H1 (cell line): Measurements from ENCODE around the gene SRP9. TPM values are rescaled to one million over a fixed set of nuclear protein-coding genes. Genes with fewer than 3 reads are reported as not detected.

ENCODE experiments used
- CBX5 ChIP-seq: fragments of 300-800, 300-1000 bp; sonication (generic); IDR thresholded peaks from 2 replicates; pipeline ENCODE4 v1.7.1; 2016; ENCODE audit warnings: antibody characterized with exemption, low read length, low read depth
- FOSL1 ChIP-seq: IDR thresholded peaks from 2 replicates; pipeline ENCODE4 v1.6.1; 2011; ENCODE audit warnings: mild to moderate bottlenecking, low read depth, low read length, moderate library complexity; ENCODE audit not compliant: insufficient read depth
- HDAC2 ChIP-seq, 2 experiments: fragments of 300-600 bp in 1 of 2; sonication (generic) in 1 of 2; IDR thresholded peaks; 2 replicates each; pipeline ENCODE4 v1.6.1; 2011 to 2012; ENCODE audit warnings: low read depth in 2 of 2, low read length in 2 of 2, mild to moderate bottlenecking in 2 of 2, moderate library complexity in 2 of 2, borderline replicate concordance in 1 of 2, inconsistent platforms in 1 of 2
- SP4 ChIP-seq: IDR thresholded peaks from 2 replicates; pipeline ENCODE4 v1.6.1; 2012; ENCODE audit warnings: low read length, inconsistent platforms
- USF2 ChIP-seq: IDR thresholded peaks from 2 replicates; pipeline ENCODE4 v1.6.1; 2011; ENCODE audit warnings: low read length, improper control_type of control experiment
- polyA plus RNA-seq, 7 experiments: library from polyadenylated mRNA; depleted of rRNA in 3 of 7; stranded (reverse) in 5 of 7; unstranded in 2 of 7; fragments of >200 nt in 5 of 7; fragments of 200-250 nt in 2 of 7; gene quantifications; 1 replicate in 5 of 7; 2 replicates in 1 of 7; 4 replicates in 1 of 7; pipeline versions ENCODE4 v1.2.1 to v1.2.3, GENCODE V29; 2011 to 2013; ENCODE audit warnings: missing spikeins in 2 of 7, mixed read lengths in 2 of 7
- total RNA-seq: library from RNA; stranded (reverse); fragmentation: NEBNext Ultra II Directional; extraction: Animal tissue kit (Norgen Biotek cat#: 25700); gene quantifications from 2 replicates; pipeline ENCODE4 v1.2.1, GENCODE V29; 2021
- TF ChIP-seq, protein P1 (sequence below): IDR thresholded peaks from 2 replicates; pipeline ENCODE4 v1.6.1; 2011; ENCODE audit warnings: low read depth, mild to moderate bottlenecking, low read length; ENCODE audit not compliant: insufficient read depth

SRP9 gene
- total and polyA plus RNA-seq, 2 of the 8 experiments (the other 6 are each of a cell fraction or from before 2014, with no cell fraction given): 446 to 572 TPM

DNA sequence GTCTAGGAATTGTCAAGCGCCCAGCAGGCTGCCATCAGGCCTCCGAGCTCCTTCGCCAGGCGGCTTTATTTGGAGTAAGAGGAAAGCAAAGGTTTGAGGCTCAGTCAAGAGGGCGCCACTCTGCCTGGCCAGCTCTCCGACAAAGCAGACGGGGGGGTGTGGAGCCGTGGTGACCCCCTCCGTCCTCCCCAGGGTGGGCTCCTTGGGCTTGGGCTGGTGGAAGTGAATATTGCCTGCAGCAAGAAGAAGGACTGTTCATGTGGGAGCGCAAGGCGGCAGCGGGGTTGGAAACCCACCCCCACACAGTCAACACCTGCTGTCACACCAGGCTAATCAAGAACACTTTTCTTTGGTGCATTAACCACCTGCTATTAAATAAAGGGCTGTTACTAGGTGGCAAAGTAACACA, 46.9 kb downstream of the SRP9 start (continued):
- no peak for TF ChIP-seq USF2
- TF ChIP-seq FOSL1: no peak
- TF ChIP-seq, protein P1, sequence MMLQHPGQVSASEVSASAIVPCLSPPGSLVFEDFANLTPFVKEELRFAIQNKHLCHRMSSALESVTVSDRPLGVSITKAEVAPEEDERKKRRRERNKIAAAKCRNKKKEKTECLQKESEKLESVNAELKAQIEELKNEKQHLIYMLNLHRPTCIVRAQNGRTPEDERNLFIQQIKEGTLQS: no peak
- no peak for TF ChIP-seq SP4
- no peak for TF ChIP-seq HDAC2 (IDR thresholded peaks at IDR 0.05; ENCODE audit: borderline replicate concordance in 1 of 2, low read depth in 2 of 2, low read length in 2 of 2)
- no peak for TF ChIP-seq CBX5
